Measurements from ENCODE around the gene SNED1. TPM values are rescaled to one million over a fixed set of nuclear protein-coding genes. Genes with fewer than 3 reads are reported as not detected.

SNED1 gene
- polyA plus RNA-seq, 1 experiment = 3.9 TPM

- no peaks in the 10 kb centered on the region for H3K36me3 ChIP-seq (ENCODE audit: control insufficient read depth, insufficient read depth, low read length)
- ChIA-PET CTCF (interaction anchor here (1.3 kb wide), 1 partner anchor 77 kb away, joined by 4 read pairs; no protein-coding TSS in a partner anchor), POLR2A (no interaction called here)
- DNase-seq (ENCODE audit: low read depth) = peak; percentile 80
- H3K27me3 ChIP-seq (ENCODE audit: control insufficient read depth, insufficient read depth, low read length) = no peaks in the 10 kb centered on the region
- no peak overlapping the region for H3K4me3 ChIP-seq (ENCODE audit: low read depth, low read length)
- TF ChIP-seq CTCF (IDR thresholded peaks at IDR 0.05; ENCODE audit: insufficient read depth, low read depth, low read length) = no peak
These were observed 6.8 kb upstream of the SNED1 start for GRCh38 chr2:240991378-240992263.

GRCh38 chr2:240992572-240993291 lies 5.7 kb upstream of the SNED1 start:
- Histone ChIP-seq H3K4me3 (ENCODE audit: low read depth, low read length) (no peak overlapping the region), H3K36me3 (ENCODE audit: control insufficient read depth, insufficient read depth, low read length) (no peaks in the 10 kb centered on the region), H3K27me3 (ENCODE audit: control insufficient read depth, insufficient read depth, low read length) (no peaks in the 10 kb centered on the region)
- TF ChIP-seq CTCF (IDR thresholded peaks at IDR 0.05; ENCODE audit: insufficient read depth, low read depth, low read length) = no peak
- ChIA-PET POLR2A (no interaction called here), CTCF (interaction anchor here (1.3 kb wide), 1 partner anchor 9 kb away, joined by 3 read pairs; no protein-coding TSS in a partner anchor)
- DNase-seq (ENCODE audit: low read depth) = no peak

- TF ChIP-seq CTCF (IDR thresholded peaks at IDR 0.05; ENCODE audit: insufficient read depth, low read depth, low read length) = no peak
- ChIA-PET CTCF (interaction anchor here (1.3 kb wide), 1 partner anchor 10 kb away, joined by 3 read pairs; no protein-coding TSS in a partner anchor), POLR2A (no interaction called here)
- Histone ChIP-seq H3K27me3 (ENCODE audit: control insufficient read depth, insufficient read depth, low read length) (no peaks in the 10 kb centered on the region), H3K4me3 (ENCODE audit: low read depth, low read length) (no peak overlapping the region), H3K36me3 (ENCODE audit: control insufficient read depth, insufficient read depth, low read length) (no peaks in the 10 kb centered on the region)
- DNase-seq (ENCODE audit: low read depth) = no peak
These were observed 4.8 kb upstream of the SNED1 start for GRCh38 chr2:240993446-240994170.

GRCh38 chr2:240994171-240994896 lies 4.1 kb upstream of the SNED1 start:
- CTCF ChIA-PET = no interaction called here
- POLR2A ChIA-PET = no interaction called here
- H3K27me3 ChIP-seq (ENCODE audit: control insufficient read depth, insufficient read depth, low read length) = no peaks in the 10 kb centered on the region

More at GRCh38 chr2:240994171-240994896, 4.1 kb upstream of the SNED1 start:
- DNase-seq (ENCODE audit: low read depth) = no peak
- Histone ChIP-seq H3K4me3 (ENCODE audit: low read depth, low read length) (no peak overlapping the region), H3K36me3 (ENCODE audit: control insufficient read depth, insufficient read depth, low read length) (no peaks in the 10 kb centered on the region)
- TF ChIP-seq CTCF (IDR thresholded peaks at IDR 0.05; ENCODE audit: insufficient read depth, low read depth, low read length) = no peak

All from BJ (cell line).